Subcutaneous adipose tissue (tissue), 4 donors: ENCODE measurements around the gene ENTPD6. TPM values are rescaled to one million over a fixed set of nuclear protein-coding genes. Genes with fewer than 3 reads are reported as not detected.

Source experiments
- CTCF ChIP-seq: fragments of 450-650 bp; IDR thresholded peaks from one replicate; pipeline ENCODE4 v1.5.1; 2016; ENCODE audit warnings: low read depth, mild to moderate bottlenecking, control low read depth, antibody characterized with exemption, moderate library complexity
- total RNA-seq, 4 donors: library from RNA; depleted of rRNA; stranded (reverse); fragments of >200 nt; gene quantifications; one replicate each; pipeline ENCODE4 v1.1.0, GENCODE V29; 2016

Gene ENTPD6
- total RNA-seq, 4 donors from 2014 or later: 41.3 to 82.5 (median 53.6) TPM

- TF ChIP-seq CTCF: no peak
Observed at GRCh38 chr20:25237610-25238318, 42.3 kb downstream of the ENTPD6 start.

GRCh38 chr20:25238319-25239037, 43.0 kb downstream of the ENTPD6 start:
- TF ChIP-seq CTCF: no peak

GRCh38 chr20:25239387-25240370, 44.2 kb downstream of the ENTPD6 start:
- no peak for TF ChIP-seq CTCF

- no peak for TF ChIP-seq CTCF
Observed at GRCh38 chr20:25242231-25242630, 46.7 kb downstream of the ENTPD6 start.

- no peak for TF ChIP-seq CTCF
Observed at GRCh38 chr20:25243416-25243979, 48.0 kb downstream of the ENTPD6 start.

- TF ChIP-seq CTCF: no peak
Observed at GRCh38 chr20:25244976-25245375, 49.5 kb downstream of the ENTPD6 start.
